Measurements from ENCODE around the gene CATSPER4.

The CATSPER4 gene

GRCh38 chr1:26158908-26159742 lies 31.3 kb upstream of the CATSPER4 start, which contains the start of gene FAM110D:
TSS of gene FAM110D (plus strand) at chr1:26159079. CDS start at chr1:26161292, 2,213 bp downstream.
- Histone ChIP-seq H3K27me3 (peaks cover 99% of the 10 kb centered on the region), H3K4me3 (ENCODE audit: low read depth in 1 of 2, low read length in 1 of 2) (no peak within 1 kb of the TSS), H3K9me3 (no peaks in the 10 kb centered on the region), H3K27ac (no peak within 1 kb of the TSS), H3K36me3 (no peaks in the 10 kb centered on the region), H3K4me1 (ENCODE audit: control insufficient read depth in 1 of 2, insufficient read depth in 1 of 2, low read depth in 1 of 2, low read length in 1 of 2) (peaks cover 11 to 24% of the 10 kb centered on the region in 2 experiments)
- no peak for TF ChIP-seq CTCF (IDR thresholded peaks at IDR 0.05)

DNA sequence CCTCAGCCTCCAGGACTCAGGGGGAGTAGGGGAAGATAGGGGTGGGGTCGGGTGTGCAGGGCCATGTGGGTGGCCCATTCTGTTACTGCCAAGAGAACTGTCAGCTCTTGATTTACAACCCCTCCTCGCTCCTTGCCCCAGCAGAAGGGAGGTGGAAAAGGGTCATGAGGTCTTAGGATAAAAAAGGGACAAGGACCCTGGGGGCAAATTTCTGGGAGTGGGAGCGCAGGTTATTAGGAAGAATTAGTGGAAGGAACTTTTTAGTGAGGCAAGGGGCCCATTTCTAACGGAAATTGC lies 30.7 kb upstream of the CATSPER4 start:
- no peaks in the 10 kb centered on the region for H3K9me3 ChIP-seq
- H3K4me3 ChIP-seq (ENCODE audit: low read depth in 1 of 2, low read length in 1 of 2), result no peak overlapping the region
- no peak for TF ChIP-seq CTCF (IDR thresholded peaks at IDR 0.05)
- H3K27ac ChIP-seq, result no peak overlapping the region
- H3K4me1 ChIP-seq (ENCODE audit: control insufficient read depth in 1 of 2, insufficient read depth in 1 of 2, low read depth in 1 of 2, low read length in 1 of 2), result peaks cover 11 to 25% of the 10 kb centered on the region in 2 experiments
- H3K36me3 ChIP-seq, result no peaks in the 10 kb centered on the region
- peaks cover 99% of the 10 kb centered on the region for H3K27me3 ChIP-seq

GRCh38 chr1:26160527-26161414 lies 29.6 kb upstream of the CATSPER4 start:
- Histone ChIP-seq H3K36me3 (no peaks in the 10 kb centered on the region), H3K4me3 (ENCODE audit: low read depth in 1 of 2, low read length in 1 of 2) (peak overlapping the region in 1 of 2 experiments; percentile 56), H3K9me3 (no peaks in the 10 kb centered on the region), H3K4me1 (ENCODE audit: control insufficient read depth in 1 of 2, insufficient read depth in 1 of 2, low read depth in 1 of 2, low read length in 1 of 2) (peaks cover 11 to 25% of the 10 kb centered on the region in 2 experiments), H3K27ac (no peak overlapping the region), H3K27me3 (peaks cover 99% of the 10 kb centered on the region)
- TF ChIP-seq CTCF (IDR thresholded peaks at IDR 0.05), result no peak

GRCh38 chr1:26161415-26162219 lies 28.8 kb upstream of the CATSPER4 start:
- H3K4me3 ChIP-seq (ENCODE audit: low read depth in 1 of 2, low read length in 1 of 2), result peak overlapping the region; percentile 33 to 56
- TF ChIP-seq CTCF (IDR thresholded peaks at IDR 0.05), result no peak
- no peaks in the 10 kb centered on the region for H3K36me3 ChIP-seq
- no peaks in the 10 kb centered on the region for H3K9me3 ChIP-seq
- H3K27me3 ChIP-seq, result peaks cover 99% of the 10 kb centered on the region
- peaks cover 11 to 25% of the 10 kb centered on the region in 2 experiments for H3K4me1 ChIP-seq (ENCODE audit: control insufficient read depth in 1 of 2, insufficient read depth in 1 of 2, low read depth in 1 of 2, low read length in 1 of 2)
- no peak overlapping the region for H3K27ac ChIP-seq

DNA sequence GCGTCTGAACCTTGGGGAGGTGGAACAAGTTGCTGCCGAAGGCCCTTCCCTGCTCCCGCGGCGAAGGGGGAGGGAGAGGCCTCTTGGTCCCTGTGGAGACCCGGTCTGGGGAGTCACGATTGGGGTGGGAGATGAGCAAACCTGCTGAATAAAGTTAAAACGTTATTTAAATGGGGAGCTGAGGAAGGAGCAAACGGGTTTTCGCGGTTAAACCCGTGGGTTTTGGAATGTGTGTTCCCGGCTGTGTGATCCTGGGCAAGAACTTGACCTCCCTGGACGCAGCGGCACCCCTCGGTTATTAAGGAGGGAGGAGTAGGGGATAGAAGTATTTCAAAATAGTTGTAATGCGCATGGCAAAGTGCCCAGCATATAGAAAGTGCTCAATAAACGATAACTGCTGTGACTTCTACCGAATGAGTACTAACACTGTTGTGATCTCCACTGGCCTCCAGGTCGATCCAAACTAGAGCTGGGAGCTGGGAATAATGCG lies 28.1 kb upstream of the CATSPER4 start:
- no peak for TF ChIP-seq CTCF (IDR thresholded peaks at IDR 0.05)
- peak overlapping the region; percentile 33 to 56 for H3K4me3 ChIP-seq (ENCODE audit: low read depth in 1 of 2, low read length in 1 of 2)
- no peak overlapping the region for H3K27ac ChIP-seq
- no peaks in the 10 kb centered on the region for H3K36me3 ChIP-seq
- H3K9me3 ChIP-seq, result no peaks in the 10 kb centered on the region
- H3K4me1 ChIP-seq (ENCODE audit: control insufficient read depth in 1 of 2, insufficient read depth in 1 of 2, low read depth in 1 of 2, low read length in 1 of 2), result peaks cover 11 to 25% of the 10 kb centered on the region in 2 experiments
- peaks cover 96% of the 10 kb centered on the region for H3K27me3 ChIP-seq
